GM19468 (cell line): ENCODE measurements around the gene ANAPC16.
"Not testable (repeated sequence)": the region's sequence is repeated elsewhere in the genome, so short reads cannot be mapped to it uniquely, and the experiment has no call there.

ENCODE experiments used
- ATAC-seq: cut with Tn5 transposase; IDR thresholded peaks from one replicate; pipeline ENCODE4 v1.9.1; 2021; ENCODE audit warnings: mild to moderate bottlenecking, moderate library complexity, moderate number of reproducible peaks; ENCODE audit not compliant: unreplicated experiment; ENCODE audit errors: extremely low read depth

Gene ANAPC16

GRCh38 chr10:72240371-72240770, 24.6 kb downstream of the ANAPC16 start:
- ATAC-seq, result no peak

GRCh38 chr10:72241691-72242252, 26.0 kb downstream of the ANAPC16 start:
- ATAC-seq, result no peak

GRCh38 chr10:72242675-72243074, 26.9 kb downstream of the ANAPC16 start:
- no peak for ATAC-seq

DNA sequence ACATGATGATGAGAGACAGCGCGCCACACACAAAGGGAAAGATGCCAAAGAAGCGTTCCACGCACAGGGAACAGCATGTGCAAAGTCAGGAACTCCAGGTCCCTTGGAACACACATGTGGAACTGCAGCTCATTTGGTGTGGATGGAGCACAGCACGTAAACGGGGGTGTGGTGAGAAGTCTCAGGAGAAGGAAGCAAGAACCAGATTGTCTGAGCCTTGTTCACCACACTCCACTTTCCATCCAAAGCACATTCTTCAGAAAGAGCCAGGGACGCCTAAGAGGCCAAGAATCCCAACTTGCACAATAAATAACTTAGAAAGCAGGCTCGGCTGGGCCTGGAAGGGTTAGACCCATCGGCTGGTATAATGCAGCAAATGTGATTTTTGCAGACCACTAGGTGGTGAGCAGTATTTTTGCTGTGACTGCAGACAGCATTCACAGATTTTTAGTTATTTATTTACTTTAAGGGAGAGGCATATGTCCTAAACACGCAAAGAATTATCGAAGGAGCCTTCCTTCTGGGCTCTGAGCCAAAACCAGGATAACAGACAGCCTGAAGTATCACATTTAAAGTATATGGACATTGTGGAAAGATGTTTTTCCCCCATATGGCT, 28.1 kb downstream of the ANAPC16 start:
- no peak for ATAC-seq

GRCh38 chr10:72244573-72245038, 28.8 kb downstream of the ANAPC16 start:
- ATAC-seq, result no peak

DNA sequence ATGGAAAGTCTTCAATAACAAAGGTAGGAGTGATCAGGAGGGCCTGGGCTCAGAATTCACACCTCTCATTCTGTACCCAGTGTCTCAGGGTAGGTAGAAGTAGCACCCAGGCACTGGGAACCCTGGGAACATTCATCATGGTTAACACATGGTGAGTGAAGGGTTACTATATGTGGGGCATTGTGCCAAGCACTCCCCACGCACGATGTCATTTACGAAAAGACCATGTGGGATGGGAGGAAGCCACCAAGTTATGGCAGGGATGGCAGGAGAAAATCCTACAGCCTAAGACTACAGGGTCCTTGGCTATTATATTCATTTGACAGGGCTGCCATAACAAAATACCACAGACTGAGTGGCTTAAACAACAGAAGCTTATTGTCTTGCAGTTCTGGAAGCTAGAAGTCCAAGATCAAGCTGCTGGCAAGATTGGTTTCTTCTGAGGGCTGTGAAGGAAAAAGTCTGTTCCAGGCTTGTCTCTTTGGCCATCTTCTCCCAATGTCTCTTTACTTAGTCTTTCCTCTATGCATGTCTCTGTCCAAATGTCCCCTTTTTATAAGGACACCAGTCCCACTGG, 30.2 kb downstream of the ANAPC16 start:
- no peak for ATAC-seq

GRCh38 chr10:72248468-72249151, 32.8 kb downstream of the ANAPC16 start:
- ATAC-seq, result peak; percentile 91

GRCh38 chr10:72249176-72249862, 33.5 kb downstream of the ANAPC16 start:
- not testable (repeated sequence) for ATAC-seq

DNA sequence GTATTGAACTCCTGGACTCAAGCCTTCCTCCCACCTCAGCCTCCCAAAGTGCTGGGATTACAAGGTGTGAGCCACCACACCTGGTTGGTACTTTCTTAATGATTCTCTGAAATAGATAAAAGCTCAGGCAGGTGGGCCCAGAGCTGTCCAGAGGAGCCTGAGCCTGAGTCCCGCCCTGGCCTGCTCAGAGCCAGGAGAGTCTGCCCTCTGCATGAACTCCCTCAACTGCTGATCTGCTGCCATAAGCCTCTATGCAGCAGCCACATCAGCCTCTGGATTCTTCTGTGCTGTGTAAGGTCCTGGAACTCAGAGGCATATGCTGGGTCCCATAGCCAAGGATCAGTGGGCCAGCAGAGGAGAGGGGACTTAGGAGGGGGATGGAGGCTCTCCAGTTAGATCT, 34.9 kb downstream of the ANAPC16 start:
- no peak for ATAC-seq

- no peak for ATAC-seq
Observed at GRCh38 chr10:72251635-72252034, 35.8 kb downstream of the ANAPC16 start.

- ATAC-seq, result no peak
Observed at GRCh38 chr10:72252972-72253371, 37.2 kb downstream of the ANAPC16 start.

DNA sequence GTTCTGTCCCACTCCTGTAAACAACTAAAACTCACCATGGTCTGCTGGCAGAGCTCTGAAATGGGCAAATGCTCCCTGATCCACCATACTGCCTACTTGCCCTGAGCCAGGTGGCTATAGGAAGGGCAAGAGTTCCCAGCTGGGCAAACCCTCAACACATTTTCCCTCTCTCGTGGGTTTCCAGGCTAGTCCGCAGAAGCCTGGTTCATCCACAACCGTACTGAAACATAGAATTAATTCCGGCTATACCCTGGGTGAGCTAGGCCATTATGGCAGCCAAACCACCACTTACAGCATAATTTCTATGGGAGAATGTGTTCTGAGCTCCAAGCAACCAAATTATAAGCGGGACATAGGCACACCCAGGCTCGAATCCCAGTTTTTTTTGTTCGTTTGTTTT, 37.8 kb downstream of the ANAPC16 start:
- no peak for ATAC-seq

GRCh38 chr10:72254813-72255568, 39.2 kb downstream of the ANAPC16 start:
- no peak for ATAC-seq

DNA sequence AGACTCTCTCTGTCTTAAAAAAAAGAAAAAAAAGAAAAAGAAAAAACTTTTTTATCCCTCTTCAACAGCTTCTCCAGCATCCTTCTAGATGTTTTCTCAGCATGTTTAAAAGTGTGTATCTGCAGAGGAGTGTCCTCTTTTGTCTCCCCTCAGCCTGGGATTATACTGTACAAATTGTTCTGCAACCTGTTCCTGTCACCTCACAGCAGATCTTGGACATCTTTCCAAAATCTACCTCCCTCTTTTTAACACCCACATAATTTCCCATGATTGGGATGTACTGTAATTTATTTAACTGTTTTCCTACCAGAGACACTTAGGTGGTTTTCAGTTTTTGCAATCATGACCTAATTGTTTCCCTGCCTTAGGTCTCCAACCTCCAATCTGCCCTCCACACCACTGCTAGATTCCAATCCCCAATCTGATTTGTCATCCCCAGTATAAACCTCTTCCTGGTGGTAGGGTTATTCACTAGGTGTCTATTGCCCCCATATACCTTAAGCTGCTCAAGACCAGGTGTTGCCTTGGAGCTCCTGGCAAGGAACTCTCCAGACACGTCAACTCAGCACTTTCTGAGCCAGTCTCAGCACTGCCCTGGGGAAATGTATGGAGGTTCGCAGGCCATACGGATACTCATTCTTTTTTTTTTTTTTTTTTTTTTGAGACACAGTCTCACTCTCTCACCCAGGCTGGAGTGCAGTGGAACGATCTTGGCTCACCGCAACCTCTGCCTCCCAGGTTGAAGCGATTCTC, 40.3 kb downstream of the ANAPC16 start:
- ATAC-seq, result no peak

GRCh38 chr10:72257051-72257892, 41.5 kb downstream of the ANAPC16 start:
- ATAC-seq, result no peak

- ATAC-seq, result no peak
Observed at GRCh38 chr10:72258617-72259016, 42.8 kb downstream of the ANAPC16 start.

- ATAC-seq, result no peak
Observed at GRCh38 chr10:72259491-72260238, 43.9 kb downstream of the ANAPC16 start.
